Measurements from ENCODE around the gene TBCEL.

DNA sequence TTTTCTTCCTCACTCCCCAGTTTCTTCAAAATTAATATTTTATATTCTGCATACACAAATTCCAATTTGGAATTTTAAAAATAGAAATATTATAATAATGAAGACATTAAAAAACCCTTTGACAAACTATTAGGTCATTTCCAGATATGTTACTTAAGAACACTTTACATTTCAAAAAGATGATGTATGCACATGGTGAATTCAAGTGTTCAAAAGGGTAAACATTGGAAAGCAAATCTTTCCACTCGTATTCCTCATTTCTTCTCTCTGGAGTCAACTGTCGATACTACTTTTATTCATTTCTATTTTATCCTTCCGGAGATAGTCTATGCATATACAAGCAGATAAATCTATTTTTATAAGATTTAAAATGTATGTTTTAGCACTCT is 16.7 kb downstream of the TBCEL start:
- TF ChIP-seq POLR2A (IDR thresholded peaks at IDR 0.05), result no peak
- TF ChIP-seq, protein P1, sequence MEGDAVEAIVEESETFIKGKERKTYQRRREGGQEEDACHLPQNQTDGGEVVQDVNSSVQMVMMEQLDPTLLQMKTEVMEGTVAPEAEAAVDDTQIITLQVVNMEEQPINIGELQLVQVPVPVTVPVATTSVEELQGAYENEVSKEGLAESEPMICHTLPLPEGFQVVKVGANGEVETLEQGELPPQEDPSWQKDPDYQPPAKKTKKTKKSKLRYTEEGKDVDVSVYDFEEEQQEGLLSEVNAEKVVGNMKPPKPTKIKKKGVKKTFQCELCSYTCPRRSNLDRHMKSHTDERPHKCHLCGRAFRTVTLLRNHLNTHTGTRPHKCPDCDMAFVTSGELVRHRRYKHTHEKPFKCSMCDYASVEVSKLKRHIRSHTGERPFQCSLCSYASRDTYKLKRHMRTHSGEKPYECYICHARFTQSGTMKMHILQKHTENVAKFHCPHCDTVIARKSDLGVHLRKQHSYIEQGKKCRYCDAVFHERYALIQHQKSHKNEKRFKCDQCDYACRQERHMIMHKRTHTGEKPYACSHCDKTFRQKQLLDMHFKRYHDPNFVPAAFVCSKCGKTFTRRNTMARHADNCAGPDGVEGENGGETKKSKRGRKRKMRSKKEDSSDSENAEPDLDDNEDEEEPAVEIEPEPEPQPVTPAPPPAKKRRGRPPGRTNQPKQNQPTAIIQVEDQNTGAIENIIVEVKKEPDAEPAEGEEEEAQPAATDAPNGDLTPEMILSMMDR (IDR thresholded peaks at IDR 0.05 in 4 of 5, conservative IDR thresholded peaks at IDR 0.05 in 1 of 5), result no peak

Measured in gastrocnemius medialis (tissue), 4 donors.